ENCODE data around the gene MRM2.

DNA sequence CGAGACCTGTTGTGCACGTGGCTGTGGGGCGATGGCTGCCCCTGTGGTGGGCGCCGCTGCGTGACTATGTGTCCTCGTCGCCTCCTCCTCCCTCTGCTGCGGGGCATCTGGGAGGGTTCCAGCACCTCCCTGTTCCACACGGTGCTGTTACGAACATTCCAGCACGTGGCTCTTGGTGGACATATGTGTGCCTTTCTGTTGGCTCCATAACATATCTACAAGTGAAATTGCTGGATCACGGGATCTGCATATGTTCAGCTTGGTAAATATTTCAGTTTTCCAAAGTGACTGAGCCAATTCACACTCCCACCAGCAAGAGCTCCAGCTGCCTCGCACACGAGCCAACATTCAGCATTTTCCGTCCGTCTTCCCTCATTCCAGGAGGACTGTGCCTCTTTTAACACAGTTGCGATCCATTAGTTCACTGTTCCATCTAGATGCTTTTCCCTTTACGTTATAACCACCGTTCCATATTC is 47.1 kb upstream of the MRM2 start:
- TF ChIP-seq TAF1 (IDR thresholded peaks at IDR 0.05; ENCODE audit: borderline replicate concordance, insufficient read depth, low read length) (no peak), POLR2AphosphoS5 (IDR thresholded peaks at IDR 0.05; ENCODE audit: low read depth, low read length) (no peak), REST (IDR thresholded peaks at IDR 0.05; ENCODE audit: insufficient read depth in 1 of 2, low read depth in 2 of 2, low read length in 2 of 2) (no peak)

Measured in PFSK-1 (cell line).